ENCODE data around the gene SEMA5A. TPM values are rescaled to one million over a fixed set of nuclear protein-coding genes. Genes with fewer than 3 reads are reported as not detected.

Gene SEMA5A
- total and polyA plus RNA-seq, 2 of the 13 experiments (the other 11 are each of a cell fraction or from before 2014, with no cell fraction given): 0.01 TPM; not detected in 1

DNA sequence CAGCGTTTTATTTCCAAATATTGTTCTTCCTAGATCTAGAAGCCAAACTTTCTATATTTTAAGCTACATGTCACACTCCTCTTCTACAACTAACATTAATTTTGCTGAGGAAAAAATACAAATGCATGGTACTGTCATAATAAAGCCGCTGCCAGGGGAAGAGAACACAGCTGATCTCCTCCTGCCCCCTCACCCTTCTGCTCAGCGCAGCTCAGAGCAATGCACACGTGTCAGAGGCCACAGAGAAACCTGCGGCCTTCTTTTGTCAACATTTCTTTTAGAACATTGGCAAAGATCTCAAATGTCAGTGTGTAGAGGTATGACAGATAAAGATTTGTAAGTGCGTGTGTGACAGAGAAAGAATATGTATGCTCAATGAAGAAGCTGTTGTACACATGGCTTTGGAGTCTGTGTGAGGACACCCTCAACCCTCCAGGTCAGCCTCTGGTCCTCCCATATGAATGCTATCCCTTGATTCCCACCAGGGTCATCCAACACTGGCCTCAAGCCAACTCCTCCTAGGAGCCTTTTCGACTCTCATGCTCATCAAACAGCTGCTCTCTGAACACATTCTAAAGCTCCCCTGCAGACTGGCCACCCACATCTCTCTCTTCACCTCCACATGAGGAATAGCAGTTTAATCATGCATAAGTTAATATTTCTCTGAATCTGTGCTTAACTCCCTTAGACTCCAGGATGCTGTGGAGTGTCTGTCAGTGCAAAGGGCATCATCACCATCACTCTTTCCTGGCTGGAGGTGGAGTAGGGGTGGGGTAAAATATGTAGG is 43.4 kb upstream of the SEMA5A start:
- no TSS peak for BruUV-seq (replicated peaks)
- no peak for FAIRE-seq
- ATAC-seq: no peak
- Histone ChIP-seq H3K9ac (ENCODE audit: insufficient read depth, low read depth, low read length) (no peak overlapping the region), H2AFZ (ENCODE audit: low read length) (no peak overlapping the region), H4K20me1 (ENCODE audit: insufficient read depth, low read length) (no peaks in the 10 kb centered on the region), H3K36me3 (replicated peaks in 1 of 2; ENCODE audit: control insufficient read depth in 1 of 2, insufficient read depth in 2 of 2, low read length in 2 of 2) (no peaks in the 10 kb centered on the region), H3K4me3 (replicated peaks in 1 of 3; ENCODE audit: insufficient read depth in 1 of 3, low read depth in 2 of 3, low read length in 3 of 3) (no peak overlapping the region), H3K4me1 (ENCODE audit: insufficient read depth, low read length) (no peaks in the 10 kb centered on the region), H3K9me3 (ENCODE audit: low read length) (no peaks in the 10 kb centered on the region), H3K27ac (ENCODE audit: extremely low read length, insufficient read depth, low read length) (no peak overlapping the region), H3K79me2 (ENCODE audit: insufficient read depth, low read length) (no peaks in the 10 kb centered on the region), H3K27me3 (ENCODE audit: control insufficient read depth in 1 of 2, insufficient read depth in 2 of 2, low read length in 2 of 2) (no peaks in the 10 kb centered on the region), H3K4me2 (ENCODE audit: low read depth, low read length) (no peak overlapping the region)
- intact Hi-C loops (cut with micrococcal nuclease; ENCODE audit: unreplicated experiment) (no loop called here), in situ Hi-C loops (cut with HindIII; ENCODE audit: extremely low pct_ligation_motif_present, low pct_unique_long_range_greater_than_20kb) (no loop called here)
- ChIA-PET CTCF (ENCODE audit: low intra/inter-chr PET ratio, low total read pairs) (no interaction called here), POLR2A (no interaction called here)
- DNase-seq (ENCODE audit: low spot score): no peak
- no peak for TF ChIP-seq CEBPG (CRISPR knock-in tag; IDR thresholded peaks at IDR 0.05)
- no peak for TF ChIP-seq ZNF839 (CRISPR knock-in tag; IDR thresholded peaks at IDR 0.05; ENCODE audit: borderline replicate concordance)
- TF ChIP-seq, protein P1, sequence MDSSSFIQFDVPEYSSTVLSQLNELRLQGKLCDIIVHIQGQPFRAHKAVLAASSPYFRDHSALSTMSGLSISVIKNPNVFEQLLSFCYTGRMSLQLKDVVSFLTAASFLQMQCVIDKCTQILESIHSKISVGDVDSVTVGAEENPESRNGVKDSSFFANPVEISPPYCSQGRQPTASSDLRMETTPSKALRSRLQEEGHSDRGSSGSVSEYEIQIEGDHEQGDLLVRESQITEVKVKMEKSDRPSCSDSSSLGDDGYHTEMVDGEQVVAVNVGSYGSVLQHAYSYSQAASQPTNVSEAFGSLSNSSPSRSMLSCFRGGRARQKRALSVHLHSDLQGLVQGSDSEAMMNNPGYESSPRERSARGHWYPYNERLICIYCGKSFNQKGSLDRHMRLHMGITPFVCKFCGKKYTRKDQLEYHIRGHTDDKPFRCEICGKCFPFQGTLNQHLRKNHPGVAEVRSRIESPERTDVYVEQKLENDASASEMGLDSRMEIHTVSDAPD (CRISPR knock-in tag; IDR thresholded peaks at IDR 0.05): no peak
- TF ChIP-seq, protein P2, sequence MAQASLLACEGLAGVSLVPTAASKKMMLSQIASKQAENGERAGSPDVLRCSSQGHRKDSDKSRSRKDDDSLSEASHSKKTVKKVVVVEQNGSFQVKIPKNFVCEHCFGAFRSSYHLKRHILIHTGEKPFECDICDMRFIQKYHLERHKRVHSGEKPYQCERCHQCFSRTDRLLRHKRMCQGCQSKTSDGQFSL (CRISPR knock-in tag; IDR thresholded peaks at IDR 0.05): no peak
- no peak for TF ChIP-seq SMARCC2 (IDR thresholded peaks at IDR 0.05)
- TF ChIP-seq SSRP1 (CRISPR knock-in tag; IDR thresholded peaks at IDR 0.05): no peak
- TF ChIP-seq, protein P3, sequence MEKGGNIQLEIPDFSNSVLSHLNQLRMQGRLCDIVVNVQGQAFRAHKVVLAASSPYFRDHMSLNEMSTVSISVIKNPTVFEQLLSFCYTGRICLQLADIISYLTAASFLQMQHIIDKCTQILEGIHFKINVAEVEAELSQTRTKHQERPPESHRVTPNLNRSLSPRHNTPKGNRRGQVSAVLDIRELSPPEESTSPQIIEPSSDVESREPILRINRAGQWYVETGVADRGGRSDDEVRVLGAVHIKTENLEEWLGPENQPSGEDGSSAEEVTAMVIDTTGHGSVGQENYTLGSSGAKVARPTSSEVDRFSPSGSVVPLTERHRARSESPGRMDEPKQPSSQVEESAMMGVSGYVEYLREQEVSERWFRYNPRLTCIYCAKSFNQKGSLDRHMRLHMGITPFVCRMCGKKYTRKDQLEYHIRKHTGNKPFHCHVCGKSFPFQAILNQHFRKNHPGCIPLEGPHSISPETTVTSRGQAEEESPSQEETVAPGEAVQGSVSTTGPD (CRISPR knock-in tag; IDR thresholded peaks at IDR 0.05): no peak
- TF ChIP-seq, protein P4, sequence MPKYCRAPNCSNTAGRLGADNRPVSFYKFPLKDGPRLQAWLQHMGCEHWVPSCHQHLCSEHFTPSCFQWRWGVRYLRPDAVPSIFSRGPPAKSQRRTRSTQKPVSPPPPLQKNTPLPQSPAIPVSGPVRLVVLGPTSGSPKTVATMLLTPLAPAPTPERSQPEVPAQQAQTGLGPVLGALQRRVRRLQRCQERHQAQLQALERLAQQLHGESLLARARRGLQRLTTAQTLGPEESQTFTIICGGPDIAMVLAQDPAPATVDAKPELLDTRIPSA (CRISPR knock-in tag; IDR thresholded peaks at IDR 0.05; ENCODE audit: borderline replicate concordance): no peak
- TF ChIP-seq, protein P5, sequence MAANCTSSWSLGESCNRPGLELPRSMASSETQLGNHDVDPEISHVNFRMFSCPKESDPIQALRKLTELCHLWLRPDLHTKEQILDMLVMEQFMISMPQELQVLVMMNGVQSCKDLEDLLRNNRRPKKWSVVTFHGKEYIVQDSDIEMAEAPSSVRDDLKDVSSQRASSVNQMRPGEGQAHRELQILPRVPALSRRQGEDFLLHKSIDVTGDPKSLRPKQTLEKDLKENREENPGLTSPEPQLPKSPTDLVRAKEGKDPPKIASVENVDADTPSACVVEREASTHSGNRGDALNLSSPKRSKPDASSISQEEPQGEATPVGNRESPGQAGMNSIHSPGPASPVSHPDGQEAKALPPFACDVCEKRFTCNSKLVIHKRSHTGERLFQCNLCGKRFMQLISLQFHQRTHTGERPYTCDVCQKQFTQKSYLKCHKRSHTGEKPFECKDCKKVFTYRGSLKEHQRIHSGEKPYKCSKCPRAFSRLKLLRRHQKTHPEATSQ (CRISPR knock-in tag; IDR thresholded peaks at IDR 0.05; ENCODE audit: borderline replicate concordance): no peak
- WGBS (ENCODE audit: low lambda C conversion rate): 12% methylated on average over 7 of the region's 7 CpGs
